ENCODE results near the gene SFTPA2.
"Not testable (repeated sequence)": the region's sequence is repeated elsewhere in the genome, so short reads cannot be mapped to it uniquely, and the experiment has no call there.

The SFTPA2 gene

DNA sequence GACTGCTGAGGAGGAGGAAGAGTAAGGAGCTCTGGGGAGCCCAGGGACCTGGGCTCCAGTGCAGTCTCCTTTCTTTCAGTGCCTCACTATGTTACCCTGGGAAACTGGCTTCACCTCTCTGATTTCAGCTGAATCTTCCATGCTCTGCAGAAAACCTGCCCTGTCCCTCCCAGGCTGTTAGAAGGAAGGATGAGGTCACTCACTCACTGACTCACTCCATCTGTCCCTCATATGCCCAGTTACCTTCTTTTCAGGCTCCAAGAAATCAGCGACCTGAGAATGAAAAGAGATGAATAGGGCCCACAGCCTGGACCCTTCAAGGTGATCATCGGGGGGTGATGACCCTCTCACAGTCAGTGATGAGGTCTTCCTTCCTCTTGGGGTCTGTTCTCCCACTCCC lies 481 bp downstream of the SFTPA2 start:
- DNase-seq (ENCODE audit: low read depth), result no peak

DNA sequence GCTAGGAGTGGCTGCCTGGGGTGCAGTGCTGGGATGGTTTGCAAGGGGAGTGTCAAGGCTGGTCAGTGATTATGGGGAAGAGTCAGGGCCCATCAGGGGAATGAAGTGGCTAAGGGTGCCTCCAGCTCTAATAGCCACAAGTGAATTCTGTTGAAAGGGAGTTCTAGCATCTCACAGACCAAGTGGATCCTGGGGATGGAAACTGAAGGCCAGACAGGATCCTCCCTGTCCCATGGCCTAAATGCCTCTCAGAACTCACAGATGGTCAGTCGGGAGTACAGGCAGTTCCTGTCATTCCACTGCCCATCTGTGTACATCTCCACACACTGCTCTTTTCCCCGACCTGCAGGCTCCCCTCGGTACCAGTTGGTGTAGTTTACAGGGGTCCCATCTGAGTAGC lies 3.2 kb downstream of the SFTPA2 start:
- not testable (repeated sequence) for DNase-seq (ENCODE audit: low read depth)

DNA sequence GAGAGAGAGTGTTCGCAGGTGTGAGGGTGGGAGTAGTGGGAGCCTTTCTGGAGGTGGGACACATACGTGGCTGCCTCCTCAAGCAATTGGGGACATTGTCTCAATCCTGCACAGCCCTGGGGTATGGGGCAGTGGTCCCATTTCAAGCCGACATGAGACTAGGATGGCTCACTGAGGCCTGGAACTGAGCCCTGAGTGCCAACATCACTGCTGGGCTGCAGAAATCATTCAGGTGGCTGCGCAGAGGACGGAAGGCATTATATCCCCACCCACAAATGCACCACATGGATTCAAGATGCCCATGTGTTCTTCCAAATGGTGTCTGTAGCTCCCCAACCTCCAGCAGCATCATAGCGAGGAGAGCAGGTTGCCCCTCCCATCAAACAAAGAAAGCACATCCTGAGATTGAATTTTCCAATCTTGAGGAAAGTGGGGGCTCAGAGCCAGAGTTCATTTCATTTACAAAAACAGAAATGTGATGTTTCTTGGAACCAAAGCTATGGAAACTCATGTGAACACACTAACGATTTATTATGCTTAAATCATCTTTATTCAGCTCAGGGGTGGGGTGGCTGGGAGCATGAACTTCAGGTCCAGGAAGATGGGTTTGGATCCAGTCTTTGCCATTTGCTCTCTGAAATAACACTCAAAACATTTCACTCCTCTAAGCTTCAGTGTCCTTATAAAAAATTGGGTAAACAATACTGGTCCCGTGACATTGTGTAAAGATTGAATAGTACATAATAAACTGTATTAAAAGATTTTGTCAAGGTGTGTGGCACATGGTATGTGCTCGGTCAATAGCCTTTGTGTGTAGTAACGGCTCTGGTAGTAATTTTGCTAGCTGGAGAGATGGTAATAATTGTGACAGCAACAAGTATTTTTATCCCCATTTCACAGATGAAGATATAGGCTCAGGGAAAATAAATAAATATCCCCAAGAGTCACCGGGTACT lies 4.6 kb downstream of the SFTPA2 start:
- no peak for DNase-seq (ENCODE audit: low read depth)

DNA sequence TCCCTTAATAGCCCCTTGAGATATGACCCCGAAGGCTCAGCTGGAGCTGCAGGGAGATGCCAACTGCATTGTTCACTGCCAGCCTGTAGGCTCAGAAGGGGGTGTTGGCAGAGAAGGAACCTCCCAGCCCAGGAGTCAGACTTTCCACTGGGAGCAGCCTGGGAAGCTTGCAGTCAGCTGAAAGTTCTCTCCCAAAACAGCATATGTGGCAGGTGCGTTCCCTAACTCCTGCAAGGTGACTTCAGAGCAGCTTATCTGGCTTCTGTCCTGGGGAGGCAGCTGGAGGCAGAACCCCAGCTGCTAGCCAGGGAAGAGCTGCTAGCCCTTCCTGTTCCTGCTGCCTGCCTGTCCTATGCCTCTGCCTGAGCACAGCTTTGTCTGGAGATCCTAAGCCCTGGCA lies 8.1 kb downstream of the SFTPA2 start:
- no peak for DNase-seq (ENCODE audit: low read depth)

DNA sequence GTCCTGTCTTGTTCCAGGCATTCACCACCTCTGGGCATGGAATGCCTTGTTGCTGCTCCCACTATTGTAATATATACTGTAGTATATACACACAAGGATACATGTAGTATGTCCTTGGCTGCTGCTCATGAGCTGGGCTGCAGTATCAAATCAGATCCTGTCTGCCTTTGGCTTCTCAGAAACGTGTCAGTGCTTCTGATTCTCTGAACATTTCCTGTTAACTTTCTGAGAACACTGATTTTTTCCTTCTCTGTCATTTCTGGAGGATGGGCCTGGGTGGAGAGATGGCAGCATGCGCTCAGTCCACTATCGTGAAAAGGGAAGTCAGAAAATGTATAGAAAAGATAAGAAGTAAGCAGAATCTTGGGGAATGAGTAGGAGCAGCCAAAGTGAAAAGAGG lies 12.2 kb downstream of the SFTPA2 start:
- no peak for DNase-seq (ENCODE audit: low read depth)

DNA sequence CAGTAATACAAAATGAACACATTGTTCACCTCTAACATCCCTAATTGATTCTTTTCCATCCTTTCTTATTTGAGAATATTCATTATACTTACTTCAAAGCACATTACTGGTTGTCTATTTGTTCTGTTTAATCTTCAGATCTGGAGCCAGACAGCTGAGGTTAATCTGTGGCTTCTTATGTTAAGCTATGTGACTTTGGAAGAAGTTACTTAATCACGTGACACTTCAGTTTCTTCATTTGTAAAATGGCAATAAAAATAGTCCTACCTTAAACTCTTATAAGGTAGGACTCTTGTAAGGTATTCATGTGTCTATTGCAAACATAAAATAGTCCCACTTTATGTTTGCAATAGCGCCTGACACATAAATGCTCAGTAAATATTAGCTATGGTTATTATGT lies 13.1 kb downstream of the SFTPA2 start:
- DNase-seq (ENCODE audit: low read depth), result not testable (repeated sequence)

DNA sequence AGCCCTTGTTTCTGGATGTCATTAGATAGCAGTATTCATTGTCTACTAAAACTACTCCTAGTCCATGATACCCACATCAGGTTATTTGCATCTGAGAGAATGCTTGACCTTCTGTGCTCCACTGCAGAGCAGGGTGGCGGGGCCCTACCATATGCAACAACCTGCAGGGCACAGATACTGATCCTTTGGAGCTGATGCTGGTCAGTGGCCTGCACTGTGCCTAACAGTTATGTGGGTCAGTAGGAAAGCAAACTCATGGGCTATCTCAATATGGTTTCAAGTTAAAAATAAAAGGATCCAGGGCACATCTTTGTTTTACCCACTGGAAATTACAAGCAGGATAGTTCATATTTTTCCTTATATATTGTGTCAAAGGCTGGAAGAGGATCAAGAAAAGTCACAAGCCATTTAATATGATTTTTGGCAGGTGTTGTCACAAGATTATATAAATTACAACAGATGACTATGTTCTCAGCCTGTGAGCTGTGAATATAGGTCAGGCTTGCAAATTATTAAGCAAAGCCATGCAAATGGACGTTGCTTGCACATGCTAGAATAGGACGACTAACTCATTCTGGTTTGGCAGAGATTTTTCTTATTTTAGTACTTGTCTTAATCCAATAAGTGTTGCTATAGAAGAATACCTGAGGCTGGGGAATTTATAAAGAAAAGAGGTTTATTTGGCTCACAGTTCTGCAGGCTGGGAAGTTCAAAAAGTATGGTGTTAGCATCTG lies 15.1 kb downstream of the SFTPA2 start:
- not testable (repeated sequence) for DNase-seq (ENCODE audit: low read depth)

DNA sequence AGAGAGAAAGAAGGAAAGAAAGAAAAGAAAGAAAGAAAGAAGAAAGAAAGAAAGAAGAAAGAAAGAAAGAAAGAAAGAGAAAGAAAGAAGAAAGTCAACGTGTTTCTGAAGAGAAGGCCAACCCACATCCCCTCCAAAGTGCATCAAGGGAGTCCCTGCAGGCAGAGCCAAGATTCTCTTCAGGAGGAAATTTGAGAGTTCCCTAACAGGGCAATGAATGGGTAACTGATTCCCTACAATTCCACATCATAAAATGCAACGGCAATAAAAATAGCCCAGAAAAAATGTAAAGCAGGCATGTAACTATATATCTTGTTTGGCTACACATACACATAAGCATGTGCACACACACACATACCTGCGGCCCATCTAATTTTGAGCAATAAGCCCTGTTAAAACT lies 15.8 kb downstream of the SFTPA2 start:
- not testable (repeated sequence) for DNase-seq (ENCODE audit: low read depth)

DNA sequence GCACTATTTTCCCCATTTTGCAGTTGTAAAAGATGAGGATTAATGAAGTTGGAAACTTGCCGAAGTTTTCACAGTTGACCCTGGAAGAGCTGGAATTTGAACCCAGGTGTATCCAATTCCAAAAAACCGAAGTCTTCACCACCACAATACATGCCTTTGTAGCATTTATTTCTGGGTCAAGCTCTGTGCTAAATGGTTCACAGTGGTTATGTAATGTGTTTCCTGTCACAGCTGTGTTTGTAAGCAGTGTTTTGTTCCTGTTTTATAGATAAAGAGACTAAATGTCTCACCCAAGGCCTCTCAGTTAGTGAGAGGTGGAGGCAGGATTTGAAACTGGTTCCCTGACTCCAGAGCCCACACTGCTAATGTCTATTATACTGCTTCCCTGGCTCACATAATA lies 17.6 kb downstream of the SFTPA2 start:
- no peak for DNase-seq (ENCODE audit: low read depth)

DNA sequence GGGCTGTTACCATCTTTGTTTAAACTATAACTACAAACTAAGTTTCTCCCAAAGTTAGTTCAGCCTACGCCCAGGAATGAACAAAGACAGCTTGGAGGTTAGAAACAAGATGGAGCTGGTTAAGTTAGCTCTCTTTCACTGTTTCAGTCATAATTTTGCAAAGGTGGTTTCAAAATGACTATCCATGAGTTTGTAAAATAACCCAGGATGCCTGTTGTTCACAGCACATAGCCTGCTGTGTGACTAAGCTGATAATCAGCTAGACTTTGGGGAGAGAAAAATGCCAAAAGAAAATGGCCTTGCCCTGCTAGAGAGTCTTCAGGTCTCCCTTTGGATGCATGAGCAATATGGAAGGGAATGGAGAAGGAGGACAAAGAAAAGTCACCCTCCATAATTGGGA lies 19.3 kb downstream of the SFTPA2 start:
- DNase-seq (ENCODE audit: low read depth), result not testable (repeated sequence)

DNA sequence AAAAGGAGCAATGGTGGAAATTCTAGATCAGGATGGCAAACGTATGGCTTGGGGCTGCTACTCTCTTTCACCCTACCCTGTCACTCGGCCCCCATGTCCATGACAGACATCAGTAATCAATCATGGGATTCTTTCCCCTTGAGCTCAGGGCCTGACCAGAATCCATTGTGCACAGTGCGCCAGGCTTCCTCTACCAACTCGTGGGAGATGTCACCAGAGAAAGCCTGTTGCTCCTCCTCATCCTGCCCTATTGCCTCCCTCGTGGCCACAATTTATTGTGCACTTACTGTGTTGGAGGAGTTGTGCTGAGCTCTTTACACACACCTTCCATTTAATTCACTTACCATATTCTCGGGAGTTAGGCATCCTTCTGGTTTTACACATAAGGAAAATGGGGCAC lies 21.9 kb downstream of the SFTPA2 start:
- not testable (repeated sequence) for DNase-seq (ENCODE audit: low read depth)

DNA sequence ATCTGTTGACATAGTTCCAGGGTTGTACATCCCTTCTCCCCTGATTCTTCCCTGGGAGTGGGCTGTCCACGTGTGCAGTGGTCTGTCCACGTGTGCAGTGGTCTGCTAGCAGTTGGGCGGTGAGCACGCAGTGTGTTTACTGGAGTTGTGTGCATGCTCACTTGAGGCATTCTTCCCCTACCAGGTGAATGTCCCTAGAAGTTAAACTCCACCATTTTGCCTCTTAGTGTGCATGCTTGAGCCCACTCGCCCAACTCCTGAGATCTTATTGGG lies 26.4 kb downstream of the SFTPA2 start:
- DNase-seq (ENCODE audit: low read depth), result not testable (repeated sequence)

DNA sequence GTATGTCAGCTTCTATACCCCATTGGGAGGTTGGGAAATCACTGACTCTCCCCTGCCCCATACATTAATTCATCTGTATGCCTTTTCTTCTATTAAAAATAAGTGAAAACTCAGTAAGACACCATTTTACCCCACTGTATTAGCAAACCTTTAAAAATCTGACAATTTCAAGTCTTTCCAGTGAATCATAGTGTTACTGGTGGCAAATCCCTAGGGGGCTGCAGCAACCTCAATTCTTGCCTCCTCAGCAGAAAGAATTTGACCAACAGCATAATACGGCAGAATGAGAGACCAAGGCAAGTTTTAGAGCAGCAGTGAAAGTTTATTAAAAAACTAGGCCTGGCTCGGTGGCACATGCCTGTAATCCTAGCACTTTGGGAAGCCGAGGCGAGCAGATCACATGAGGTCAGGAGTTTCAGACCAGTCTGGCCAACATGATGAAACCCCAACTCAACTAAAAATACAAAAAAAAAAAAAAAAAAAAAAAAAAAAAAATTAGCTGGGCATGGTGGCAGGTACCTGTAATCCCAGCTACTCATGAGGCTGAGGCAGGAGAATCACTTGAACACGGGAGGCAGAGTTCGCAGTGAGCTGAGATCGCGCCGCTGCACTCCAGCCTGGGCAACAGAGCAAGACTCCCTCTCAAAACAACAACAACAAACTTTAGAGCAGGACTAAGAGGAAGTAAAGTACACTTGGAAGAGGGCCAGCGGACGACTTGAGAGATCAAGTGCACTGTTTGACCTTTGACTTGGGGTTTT lies 26.9 kb downstream of the SFTPA2 start:
- not testable (repeated sequence) for DNase-seq (ENCODE audit: low read depth)

DNA sequence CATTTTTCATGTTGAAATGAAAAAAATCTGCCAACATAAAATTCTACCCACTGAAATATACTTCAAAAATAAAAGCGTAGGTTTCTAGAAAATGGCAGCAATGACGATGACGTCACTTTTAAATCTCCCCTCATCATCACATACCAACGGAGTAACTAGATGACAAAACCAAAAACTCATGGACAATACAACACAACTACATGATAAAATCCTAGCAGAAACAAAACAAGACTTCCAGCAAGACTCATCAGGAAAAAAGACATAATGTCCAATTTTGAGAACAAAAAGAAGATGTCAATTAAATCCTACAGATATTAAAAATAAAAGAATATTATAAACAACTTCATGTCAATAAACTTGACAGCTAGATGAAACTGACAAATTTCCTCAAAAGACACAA lies 31.9 kb downstream of the SFTPA2 start:
- DNase-seq (ENCODE audit: low read depth), result not testable (repeated sequence)

DNA sequence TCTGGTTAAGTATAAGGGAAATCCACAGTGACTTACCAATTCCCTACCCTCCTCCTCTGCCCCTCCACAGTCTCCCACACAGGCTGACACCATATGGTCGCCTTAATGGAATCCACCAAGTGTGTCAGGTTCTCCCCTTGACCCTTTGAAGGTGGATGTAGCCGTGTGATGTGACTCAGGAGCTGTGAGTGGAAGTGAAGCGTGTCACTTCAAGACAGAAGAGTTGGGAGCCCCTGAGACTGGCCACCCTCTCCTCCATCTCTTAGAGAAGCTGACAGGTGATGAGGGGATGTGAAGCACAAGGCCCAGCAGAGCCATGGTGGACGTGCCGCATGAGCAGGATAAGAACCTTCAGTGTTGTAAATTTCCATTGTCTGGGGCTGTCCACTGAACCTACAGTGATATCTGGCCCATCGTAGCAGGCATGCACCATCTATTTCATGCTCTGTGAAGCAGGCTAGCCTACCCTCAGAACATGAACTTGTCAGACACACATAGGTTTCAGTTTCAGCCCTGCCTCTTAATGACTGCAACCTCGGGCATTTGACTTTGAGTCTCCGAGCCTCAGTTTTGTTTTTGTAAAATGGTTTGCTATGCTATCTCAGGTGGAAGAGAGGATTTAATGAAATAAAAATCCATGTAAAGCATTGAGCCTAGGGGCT lies 35.0 kb downstream of the SFTPA2 start:
- not testable (repeated sequence) for DNase-seq (ENCODE audit: low read depth)

DNA sequence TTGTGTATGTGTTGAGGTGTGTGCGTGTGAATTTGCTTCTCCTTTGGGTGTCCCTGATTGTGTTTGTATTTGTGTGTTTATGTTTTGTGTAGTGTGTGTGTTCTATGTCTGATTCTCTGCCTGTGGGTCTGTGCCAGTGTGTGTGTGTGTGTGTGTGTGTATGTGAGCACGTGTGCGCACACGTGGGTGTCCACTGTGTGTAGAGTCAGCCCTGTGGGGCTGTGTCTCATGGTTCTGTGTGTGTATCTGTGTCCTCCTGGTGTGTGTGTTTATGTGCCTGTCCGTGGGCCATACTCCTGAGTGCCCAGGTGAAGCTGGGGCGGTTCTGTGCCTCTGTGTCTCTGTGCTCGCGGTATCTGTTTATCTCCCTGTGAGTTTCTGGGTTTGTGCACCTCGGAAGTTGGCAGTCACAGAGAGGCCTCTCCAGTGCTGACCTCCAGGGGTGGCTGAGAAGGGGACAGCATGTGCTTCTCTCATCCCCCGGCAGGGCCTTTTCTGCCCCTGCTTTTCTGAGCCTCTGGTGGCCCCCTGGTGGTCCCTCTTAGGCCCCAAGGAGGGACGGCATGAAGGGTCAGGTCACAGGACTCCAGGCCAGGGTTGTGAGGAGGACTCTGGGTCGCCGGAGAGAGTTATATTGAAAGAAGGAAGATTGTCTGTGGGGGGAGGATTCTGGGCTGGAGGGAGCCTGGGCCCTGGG lies 36.9 kb downstream of the SFTPA2 start:
- DNase-seq (ENCODE audit: low read depth), result not testable (repeated sequence)

DNA sequence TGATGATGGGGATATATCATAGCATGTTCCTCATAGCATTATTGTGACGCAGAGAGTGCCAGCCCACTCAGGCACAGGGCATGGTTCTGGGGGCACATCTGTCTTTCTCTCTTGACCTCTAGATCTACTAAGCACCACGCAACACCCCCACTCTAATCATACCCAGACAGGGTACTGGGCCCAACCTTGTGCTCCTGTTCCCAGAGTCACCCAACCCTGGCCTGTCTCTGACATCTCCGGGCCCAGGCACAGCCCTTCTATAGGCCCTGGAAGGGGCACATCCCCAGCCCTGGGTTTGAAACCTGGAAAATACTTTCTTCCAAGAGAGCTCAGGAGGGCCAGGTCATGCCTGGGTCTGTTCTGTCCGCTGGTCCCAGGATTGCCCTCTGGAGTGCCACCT lies 37.7 kb downstream of the SFTPA2 start:
- not testable (repeated sequence) for DNase-seq (ENCODE audit: low read depth)

DNA sequence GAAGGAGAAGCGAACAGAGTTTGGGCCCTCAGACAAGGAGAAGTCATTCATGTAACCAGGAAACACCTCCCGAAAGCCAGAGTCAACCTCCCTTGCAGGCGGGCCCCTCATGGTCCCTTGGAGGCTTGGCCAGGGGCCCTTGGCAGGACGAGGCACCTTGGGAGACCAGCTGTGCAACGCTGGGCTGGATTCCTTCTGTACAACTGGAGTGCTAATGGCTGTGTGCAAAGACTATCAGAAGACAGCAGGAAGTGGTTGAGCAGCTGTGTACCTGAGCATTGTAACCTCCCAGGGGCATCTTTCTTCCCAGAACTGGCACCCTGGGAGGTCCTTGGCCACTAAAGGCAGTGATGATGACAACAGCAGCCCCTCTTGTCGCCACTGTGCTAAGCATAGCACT lies 38.5 kb downstream of the SFTPA2 start:
- DNase-seq (ENCODE audit: low read depth), result not testable (repeated sequence)

DNA sequence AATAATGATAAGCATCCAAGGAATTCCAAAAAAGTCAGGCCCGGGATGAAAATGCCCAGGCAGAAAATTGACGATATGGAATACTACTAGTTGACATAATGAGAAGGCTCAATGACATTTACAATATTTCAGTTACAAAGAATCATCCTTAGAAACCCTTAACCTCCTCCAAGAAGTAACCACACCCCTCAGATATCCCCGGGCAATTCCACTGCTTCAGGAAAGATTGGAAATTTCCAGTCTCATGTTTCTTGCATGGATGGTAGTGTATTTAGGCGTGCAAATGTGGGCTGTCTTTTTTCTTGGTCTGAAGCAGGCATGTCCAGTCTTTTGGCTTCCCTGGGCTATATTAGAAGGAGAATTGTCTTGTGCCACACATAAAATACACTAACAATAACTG lies 42.6 kb downstream of the SFTPA2 start:
- not testable (repeated sequence) for DNase-seq (ENCODE audit: low read depth)

DNA sequence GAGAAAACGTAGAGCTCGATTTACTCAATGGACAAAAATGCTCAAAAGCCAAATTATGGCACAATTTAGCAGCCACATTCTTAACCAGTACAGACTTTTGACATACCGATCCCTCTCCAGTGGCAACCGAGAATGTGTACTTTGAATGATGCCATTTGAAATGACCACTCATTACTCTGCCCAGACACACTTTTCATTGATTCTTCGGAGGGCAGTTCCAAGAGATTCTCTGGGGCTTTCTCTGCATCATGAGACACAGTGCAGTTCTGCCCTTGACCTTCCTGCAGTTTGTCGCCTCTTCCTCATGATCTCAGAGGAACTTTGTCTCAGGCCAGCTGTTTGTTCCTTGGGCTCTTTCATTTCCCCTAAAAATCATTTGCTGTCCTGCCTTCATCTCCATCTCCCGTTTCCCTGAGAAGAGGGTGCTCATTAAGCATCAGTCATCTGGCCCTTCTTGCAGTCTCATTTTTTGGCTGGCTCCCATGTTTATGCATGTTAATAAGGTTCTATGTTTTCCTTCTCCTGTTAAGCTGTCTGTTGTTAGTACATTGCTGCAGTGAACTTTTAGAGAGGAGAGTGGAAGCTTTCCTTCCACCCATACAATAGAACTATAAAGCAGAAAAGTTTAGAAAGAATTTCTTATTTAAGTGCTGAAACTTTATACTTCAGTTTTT lies 43.5 kb downstream of the SFTPA2 start:
- DNase-seq (ENCODE audit: low read depth), result not testable (repeated sequence)
